ENCODE results near the gene LPCAT1. TPM values are rescaled to one million over a fixed set of nuclear protein-coding genes. Genes with fewer than 3 reads are reported as not detected.

Gene LPCAT1
- total and polyA plus RNA-seq, 10 of the 15 experiments (the other 5 are each of a cell fraction or from before 2014, with no cell fraction given): 2.3 to 109 (median 72.7) TPM

- no peaks in the 10 kb centered on the region for H3K27me3 ChIP-seq (replicated peaks in 1 of 2; ENCODE audit: control insufficient read depth in 2 of 2, insufficient read depth in 2 of 2, low read length in 1 of 2)
- ChIA-PET SMC1A (ENCODE audit: uncharacterized antibody, unreplicated experiment) (no interaction called here), RAD21 (ENCODE audit: unreplicated experiment) (interaction anchor here (0.9 kb wide), 1 partner anchor 15 kb away, joined by 3 read pairs; no protein-coding TSS in a partner anchor), POLR2A (no interaction called here), CTCF (interaction anchor here (1.8 kb wide), 1 partner anchor 28 kb away, joined by 4 read pairs; no protein-coding TSS in a partner anchor)
- no peak for DNase-seq (ENCODE audit: low read depth, low spot score)
- peaks cover 54% of the 10 kb centered on the region for H3K79me2 ChIP-seq (ENCODE audit: control insufficient read depth, insufficient read depth, low read length)
- no peak overlapping the region for H3K9ac ChIP-seq (ENCODE audit: control insufficient read depth, insufficient read depth, low read length)
- peaks cover 6 to 40% of the 10 kb centered on the region in 2 experiments; a peak in 3 of 4 replicates for H3K36me3 ChIP-seq (ENCODE audit: control insufficient read depth in 2 of 2, insufficient read depth in 2 of 2, low read length in 1 of 2)
- intact Hi-C loops (cut with micrococcal nuclease; ENCODE audit: unreplicated experiment): no loop called here
- no peak overlapping the region for H3K4me3 ChIP-seq
- no peak for FAIRE-seq
- no peak overlapping the region for H3K27ac ChIP-seq (ENCODE audit: control insufficient read depth, insufficient read depth)
- TF ChIP-seq, protein P1, sequence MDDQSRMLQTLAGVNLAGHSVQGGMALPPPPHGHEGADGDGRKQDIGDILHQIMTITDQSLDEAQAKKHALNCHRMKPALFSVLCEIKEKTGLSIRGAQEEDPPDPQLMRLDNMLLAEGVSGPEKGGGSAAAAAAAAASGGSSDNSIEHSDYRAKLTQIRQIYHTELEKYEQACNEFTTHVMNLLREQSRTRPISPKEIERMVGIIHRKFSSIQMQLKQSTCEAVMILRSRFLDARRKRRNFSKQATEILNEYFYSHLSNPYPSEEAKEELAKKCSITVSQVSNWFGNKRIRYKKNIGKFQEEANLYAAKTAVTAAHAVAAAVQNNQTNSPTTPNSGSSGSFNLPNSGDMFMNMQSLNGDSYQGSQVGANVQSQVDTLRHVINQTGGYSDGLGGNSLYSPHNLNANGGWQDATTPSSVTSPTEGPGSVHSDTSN (IDR thresholded peaks at IDR 0.05; ENCODE audit: insufficient replicate concordance, low read depth, low read length): no peak
- TF ChIP-seq SMARCA5 (IDR thresholded peaks at IDR 0.05) (no peak), FOS (IDR thresholded peaks at IDR 0.05; ENCODE audit: borderline replicate concordance, extremely low read depth, insufficient read length) (no peak), ZNF207 (IDR thresholded peaks at IDR 0.05; ENCODE audit: borderline replicate concordance) (no peak), ZBED1 (IDR thresholded peaks at IDR 0.05; ENCODE audit: borderline replicate concordance) (no peak)
- TF ChIP-seq, protein P2, sequence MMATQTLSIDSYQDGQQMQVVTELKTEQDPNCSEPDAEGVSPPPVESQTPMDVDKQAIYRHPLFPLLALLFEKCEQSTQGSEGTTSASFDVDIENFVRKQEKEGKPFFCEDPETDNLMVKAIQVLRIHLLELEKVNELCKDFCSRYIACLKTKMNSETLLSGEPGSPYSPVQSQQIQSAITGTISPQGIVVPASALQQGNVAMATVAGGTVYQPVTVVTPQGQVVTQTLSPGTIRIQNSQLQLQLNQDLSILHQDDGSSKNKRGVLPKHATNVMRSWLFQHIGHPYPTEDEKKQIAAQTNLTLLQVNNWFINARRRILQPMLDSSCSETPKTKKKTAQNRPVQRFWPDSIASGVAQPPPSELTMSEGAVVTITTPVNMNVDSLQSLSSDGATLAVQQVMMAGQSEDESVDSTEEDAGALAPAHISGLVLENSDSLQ (IDR thresholded peaks at IDR 0.05): no peak
- in situ Hi-C loops (cut with MboI): no loop called here
- no peak overlapping the region for H3K4me2 ChIP-seq (ENCODE audit: control insufficient read depth, insufficient read depth)
- ATAC-seq: no peak
- no peak overlapping the region for H2AFZ ChIP-seq (ENCODE audit: control insufficient read depth, low read depth, low read length)
- no TSS peak for BruUV-seq (replicated peaks)
- no peaks in the 10 kb centered on the region; the same call in 1 of the 2 replicates for H4K20me1 ChIP-seq (ENCODE audit: control insufficient read depth, insufficient read depth)
- 92% methylated on average over 14 of the region's 17 CpGs for WGBS (ENCODE audit: insufficient coverage, insufficient replicate concordance, low lambda C conversion rate, missing lambda C conversion rate)
- H3K4me1 ChIP-seq (ENCODE audit: control insufficient read depth, insufficient read depth, low read length): peaks cover 41% of the 10 kb centered on the region
- no peaks in the 10 kb centered on the region for H3K9me3 ChIP-seq (replicated peaks; ENCODE audit: control insufficient read depth, insufficient read depth, low read length)
Observed at GRCh38 chr5:1507457-1507856, 16.3 kb downstream of the LPCAT1 start.
